NCI-H1436 treated with DMSO at 0.1 percent for 48 hours (cell line): Measurements from ENCODE around the gene CHTF8.

Experiments used
- DNase-seq: peaks from one replicate; lab custom pipeline; 2025; lab: John Stamatoyannopoulos, UW

Gene CHTF8

DNA sequence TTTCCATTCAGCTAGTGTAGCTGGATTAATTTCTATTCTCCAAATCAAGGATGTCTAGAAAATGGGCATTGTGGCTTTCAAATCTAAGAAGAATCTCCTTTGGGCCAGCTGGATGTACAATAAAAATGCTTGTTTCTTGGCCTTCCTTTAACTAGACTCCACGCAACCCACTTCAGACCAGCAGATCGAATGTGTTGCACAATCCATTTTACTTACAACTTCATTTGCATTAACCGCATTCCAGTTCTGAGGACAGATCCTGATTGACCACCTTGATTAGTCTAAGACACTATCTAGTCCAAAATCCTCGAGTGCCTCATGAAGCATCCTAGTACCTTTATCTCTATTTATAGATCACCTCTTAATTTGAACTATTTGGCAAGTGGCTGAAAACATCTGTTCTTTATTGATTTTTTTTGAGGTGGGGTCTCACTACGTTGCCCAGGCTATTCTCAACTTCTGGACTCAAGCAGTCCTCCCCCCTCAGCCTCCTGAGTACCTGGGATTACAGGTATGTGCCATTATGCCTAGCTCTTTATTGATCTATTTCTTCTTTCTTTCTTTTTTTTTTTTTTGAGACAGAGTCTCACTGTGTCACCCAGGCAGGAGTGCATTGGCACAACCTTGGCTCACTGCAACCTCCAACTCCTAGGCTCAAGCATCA is 47.2 kb downstream of the CHTF8 start:
- DNase-seq = no peak

DNA sequence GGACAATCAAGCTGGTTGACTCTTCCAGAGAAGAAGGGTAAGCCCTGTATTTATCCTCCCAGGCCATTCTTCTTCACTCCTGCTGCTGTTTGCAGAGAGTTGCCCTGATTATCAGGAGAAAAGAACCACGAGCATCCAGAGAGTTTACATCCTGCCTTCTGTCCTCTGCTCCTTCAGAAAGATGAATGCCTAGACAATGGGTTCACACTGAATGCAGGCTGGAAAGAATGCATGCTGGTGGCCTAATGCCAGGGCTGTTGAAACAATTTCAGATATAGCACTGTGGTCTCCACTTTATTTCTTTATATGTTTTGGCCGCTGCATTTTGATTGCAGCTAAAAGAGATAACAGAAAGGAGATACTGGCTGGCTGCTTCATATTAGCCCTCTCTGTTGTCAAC is 48.1 kb downstream of the CHTF8 start:
- no peak for DNase-seq

DNA sequence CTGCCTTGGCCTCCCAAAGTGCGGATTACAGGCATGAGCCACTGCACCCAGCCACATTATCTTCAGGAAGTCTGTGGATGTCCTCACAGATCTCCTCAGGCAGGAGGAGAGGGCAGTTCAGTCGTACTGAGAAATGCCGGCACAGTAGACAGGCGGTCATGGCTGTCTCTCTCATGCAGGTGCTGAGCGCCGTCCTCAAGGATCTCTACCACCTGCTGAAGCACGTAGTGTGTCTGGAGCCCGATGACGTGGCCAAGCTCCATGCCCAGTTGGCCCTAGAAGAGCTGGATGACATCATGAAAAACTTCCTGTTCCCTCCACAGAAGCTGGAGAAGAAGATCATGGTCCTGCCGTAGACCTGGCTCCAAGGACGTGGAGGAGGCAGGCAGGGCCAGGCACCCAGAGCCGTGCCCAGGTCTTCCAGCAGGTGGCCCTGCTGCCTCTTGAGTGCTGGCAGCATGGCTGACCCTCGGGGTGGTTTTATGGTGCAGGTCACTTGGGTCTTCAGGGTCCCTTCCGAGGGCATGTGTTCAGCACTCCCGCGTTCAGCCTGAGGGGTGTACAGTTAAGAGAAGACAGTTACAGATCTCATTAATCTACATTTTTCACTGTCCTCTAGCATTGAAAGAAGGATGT is 49.0 kb downstream of the CHTF8 start:
- DNase-seq = no peak

DNA sequence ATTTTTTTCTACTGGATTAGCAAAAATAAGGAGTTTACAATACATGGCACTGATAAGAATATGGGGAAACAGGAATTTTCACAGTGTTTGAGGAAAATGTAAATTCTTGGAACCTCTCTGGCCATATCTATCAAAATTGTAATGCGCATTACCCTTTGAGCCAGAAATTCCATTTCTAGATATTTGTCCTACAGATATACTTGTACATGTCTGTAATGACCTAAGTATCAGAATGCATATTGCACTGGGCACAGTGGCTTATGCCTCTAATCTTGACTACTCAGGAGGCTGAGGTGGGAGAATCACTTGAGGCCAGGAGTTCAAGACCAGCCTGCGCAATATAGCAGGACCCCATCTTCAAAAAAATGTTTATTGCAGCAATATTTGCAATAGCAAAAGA is 52.7 kb downstream of the CHTF8 start:
- no peak for DNase-seq

DNA sequence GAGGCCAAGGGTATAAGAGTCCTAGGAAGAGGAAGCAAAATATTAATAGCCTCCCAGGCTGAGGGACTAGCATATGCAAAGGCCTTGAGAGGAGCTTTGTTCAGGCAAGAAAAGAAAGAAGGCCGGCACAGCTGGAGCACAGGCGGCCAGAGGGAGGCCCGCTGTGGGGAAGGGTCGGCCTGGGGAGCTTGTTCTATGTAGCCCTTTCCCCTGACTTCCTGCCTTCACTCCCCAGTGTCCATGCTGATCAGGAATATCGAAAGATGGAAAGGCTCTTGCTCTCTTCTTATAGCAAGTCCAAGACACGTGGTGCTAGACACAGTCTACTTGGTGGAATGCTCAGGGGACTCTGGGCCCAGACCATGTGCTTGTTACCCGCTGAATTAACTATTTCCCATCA is 54.3 kb downstream of the CHTF8 start:
- DNase-seq = no peak

DNA sequence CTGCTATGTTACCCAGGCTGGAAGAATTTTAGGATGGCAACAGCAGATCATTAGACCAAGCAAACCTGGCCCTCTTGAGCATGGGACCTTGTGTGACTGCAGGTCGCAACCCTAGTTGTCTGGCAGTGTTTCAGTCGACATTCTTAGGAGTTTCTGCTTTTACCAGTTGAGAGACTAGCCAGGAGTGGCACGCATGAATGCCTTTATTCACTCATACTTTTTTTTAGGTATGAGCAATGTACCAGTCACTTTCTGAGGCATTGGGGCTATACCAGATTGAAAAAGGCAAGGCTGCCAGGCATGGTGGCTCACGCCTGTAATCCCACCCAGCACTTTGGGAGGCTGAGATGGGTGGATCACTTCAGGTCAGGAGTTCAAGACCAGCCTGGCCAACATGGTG is 55.1 kb downstream of the CHTF8 start:
- no peak for DNase-seq

DNA sequence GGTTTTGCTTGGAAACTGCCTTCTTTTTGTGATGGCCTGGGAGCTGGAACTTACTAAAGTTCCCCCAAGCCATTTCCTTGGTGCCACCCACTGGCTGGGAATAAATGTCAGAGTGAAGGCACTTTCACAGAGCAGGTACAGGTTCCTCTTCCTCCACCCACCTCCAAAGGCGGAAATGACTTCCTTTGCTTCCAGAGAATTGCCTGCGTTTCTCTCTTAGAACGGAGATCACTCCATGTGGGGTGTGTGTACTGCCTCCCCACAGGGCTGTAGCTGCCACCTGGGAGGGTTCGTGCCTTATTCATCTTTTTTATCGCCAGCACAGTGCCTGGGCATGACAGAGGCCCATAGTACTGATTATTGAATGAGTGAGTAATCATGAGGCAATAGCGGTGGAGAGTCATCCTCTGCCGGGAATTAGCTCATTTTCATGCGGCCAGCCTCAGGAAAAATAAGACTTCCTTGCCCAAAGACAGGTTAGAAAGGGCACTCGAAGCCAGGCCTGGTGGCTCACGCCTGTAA is 59.1 kb downstream of the CHTF8 start:
- no peak for DNase-seq

DNA sequence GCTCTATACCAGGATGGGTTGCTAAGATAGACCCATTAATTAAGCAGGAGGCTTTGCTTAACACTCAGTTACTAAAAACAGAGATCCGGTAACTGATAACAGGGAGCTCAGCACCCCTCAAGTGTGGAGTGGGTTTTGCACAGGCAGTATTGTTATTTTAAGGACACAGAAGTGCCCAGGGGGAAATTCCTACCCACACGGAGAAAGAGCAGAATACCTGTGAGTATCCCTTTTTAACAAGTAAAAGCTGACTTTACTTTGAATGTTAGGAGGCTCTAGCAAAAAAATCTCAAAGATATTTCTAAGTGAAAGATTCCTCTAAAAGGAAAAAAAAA is 59.8 kb downstream of the CHTF8 start:
- DNase-seq = no peak

DNA sequence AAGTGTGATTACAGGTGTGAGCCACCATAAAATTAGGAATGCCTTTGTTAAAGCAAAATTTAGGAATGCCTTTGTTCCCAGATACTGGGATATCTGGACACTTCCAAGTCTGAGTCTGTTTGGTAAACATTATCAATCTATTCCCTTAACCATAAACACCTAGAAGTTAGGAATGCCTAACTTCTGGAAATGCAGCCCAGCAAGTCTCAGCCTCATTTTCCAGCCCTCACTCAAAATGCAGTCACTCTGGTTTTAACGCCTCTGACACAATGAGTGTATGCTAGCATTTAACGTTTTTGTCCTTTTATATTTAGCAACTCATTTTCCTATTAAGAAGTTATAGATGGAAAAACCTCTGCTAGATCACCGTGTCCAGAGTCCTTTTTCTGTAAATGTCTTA is 61.4 kb downstream of the CHTF8 start:
- no peak for DNase-seq

DNA sequence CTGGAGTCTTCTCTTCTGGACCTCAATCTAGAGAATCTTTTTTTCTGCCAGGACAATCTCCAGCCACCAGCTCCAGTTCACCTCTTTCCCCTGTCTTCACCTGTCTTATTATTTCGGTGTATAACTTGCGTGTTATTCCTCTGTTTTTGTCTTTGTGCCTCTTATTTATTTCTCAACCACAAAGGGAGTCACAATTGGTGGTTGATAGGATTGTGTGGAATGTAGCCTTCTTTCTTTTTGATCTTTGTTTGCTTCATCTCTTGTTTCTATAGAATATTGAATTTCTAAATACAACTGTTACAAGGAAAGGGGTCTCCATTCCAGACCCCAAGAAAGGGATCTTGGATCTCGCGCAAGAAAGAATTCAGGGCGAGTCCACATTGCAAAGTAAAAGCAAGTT is 62.9 kb downstream of the CHTF8 start:
- no peak for DNase-seq
